SU-DHL-6 (cell line): Measurements from ENCODE around the gene SLC39A3.

Source experiments
- H2AFZ ChIP-seq: fragments of 200-600 bp; sonication (generic); 2 replicates; pipeline ENCODE4 v1.6.1; 2014; ENCODE audit warnings: low read depth, mild to moderate bottlenecking, moderate library complexity, mixed read lengths, antibody characterized with exemption, low read length; ENCODE audit not compliant: severe bottlenecking
- H3F3A ChIP-seq: fragments of 200-600 bp; shearing (Covaris generic); 2 replicates; pipeline ENCODE4 v1.6.0; 2016; ENCODE audit warnings: antibody characterized with exemption, mild to moderate bottlenecking; ENCODE audit not compliant: insufficient read depth
- H3K27ac ChIP-seq: fragments of 200-600 bp; sonication (generic); 2 replicates; pipeline ENCODE4 v1.5.1; 2016; ENCODE audit warnings: low read depth, mild to moderate bottlenecking, low read length, moderate library complexity, mixed read lengths
- H3K27me3 ChIP-seq: fragments of 200-600 bp; sonication (generic), shearing (Covaris generic); 2 replicates; pipeline ENCODE4 v1.6.0; 2014; ENCODE audit warnings: mild to moderate bottlenecking, low read length
- H3K36me3 ChIP-seq: fragments of 200-600 bp; sonication (generic); 2 replicates; pipeline ENCODE4 v1.6.1; 2014; ENCODE audit warnings: mild to moderate bottlenecking, low read length, mixed read lengths
- H3K4me2 ChIP-seq: fragments of 300-600, 200-600 bp; shearing (Covaris generic), sonication (generic); 2 replicates; pipeline ENCODE4 v1.6.0; 2014; ENCODE audit warnings: low read length, low read depth, mild to moderate bottlenecking; ENCODE audit not compliant: poor library complexity, severe bottlenecking
- H3K4me3 ChIP-seq: fragments of 200-600 bp; sonication (generic); 2 replicates; pipeline ENCODE4 v1.5.1; 2014; ENCODE audit warnings: antibody characterized with exemption, low read length, mild to moderate bottlenecking, mixed read lengths; ENCODE audit not compliant: insufficient read depth, poor library complexity, severe bottlenecking
- H3K79me2 ChIP-seq: fragments of 200-600 bp; sonication (generic); 2 replicates; pipeline ENCODE4 v1.6.1; 2014; ENCODE audit warnings: mild to moderate bottlenecking, low read length, moderate library complexity; ENCODE audit not compliant: insufficient read depth
- H3K9ac ChIP-seq: fragments of 200-600 bp; sonication (generic); 2 replicates; pipeline ENCODE4 v1.7.0; 2014; ENCODE audit warnings: mild to moderate bottlenecking, low read length
- H3K9me2 ChIP-seq: fragments of 200-600 bp; sonication (generic); replicated peaks from 2 replicates; pipeline ENCODE4 v1.6.1; 2014; ENCODE audit warnings: low read length; ENCODE audit not compliant: insufficient read depth
- H3K9me3 ChIP-seq: fragments of 200-600 bp; sonication (generic); 2 replicates; pipeline ENCODE4 v1.6.1; 2014; ENCODE audit warnings: low read length, mixed read lengths; ENCODE audit not compliant: insufficient read depth
- H4K20me1 ChIP-seq: fragments of 200-600 bp; sonication (generic); 2 replicates; pipeline ENCODE4 v1.6.1; 2014; ENCODE audit warnings: low read depth, mild to moderate bottlenecking, antibody characterized with exemption, low read length, moderate library complexity, mixed read lengths
- CTCF ChIP-seq: fragments of 200-600 bp; sonication (generic); IDR thresholded peaks from one replicate; pipeline ENCODE4 v1.5.1; 2017; ENCODE audit warnings: antibody characterized with exemption, mild to moderate bottlenecking, low read length, moderate library complexity; ENCODE audit not compliant: insufficient read depth, poor library complexity, severe bottlenecking
- EZH2phosphoT487 ChIP-seq: fragments of 200-600 bp; sonication (generic), shearing (Covaris generic); conservative IDR thresholded peaks from 2 replicates; pipeline ENCODE4 v1.6.1; 2018; ENCODE audit warnings: mild to moderate bottlenecking, antibody characterized with exemption, low read length, moderate library complexity, mixed read lengths

The SLC39A3 gene

GRCh38 chr19:2782329-2782935 is 42.6 kb upstream of the SLC39A3 start:
- Histone ChIP-seq H3K4me2 (peak overlapping the region; percentile 90), H3K79me2 (peaks cover 77% of the 10 kb centered on the region), H3K36me3 (no peaks in the 10 kb centered on the region), H3K9me3 (no peaks in the 10 kb centered on the region), H3K9ac (peak overlapping the region; percentile 95), H3K27me3 (no peaks in the 10 kb centered on the region), H2AFZ (peak overlapping the region; percentile 37), H3K4me3 (peak overlapping the region; percentile 87), H3K27ac (peak overlapping the region; percentile 43), H3K9me2 (no peaks in the 10 kb centered on the region), H4K20me1 (no peaks in the 10 kb centered on the region; the same call in 1 of the 2 replicates), H3F3A (peaks cover 13% of the 10 kb centered on the region)
- no peak for TF ChIP-seq EZH2phosphoT487
- no peak for TF ChIP-seq CTCF

- Histone ChIP-seq H2AFZ (no peak overlapping the region), H3K27me3 (no peaks in the 10 kb centered on the region), H3K36me3 (no peaks in the 10 kb centered on the region), H3K9me2 (no peaks in the 10 kb centered on the region), H3K9me3 (no peaks in the 10 kb centered on the region), H3K27ac (no peak overlapping the region), H3F3A (peaks cover 13% of the 10 kb centered on the region), H4K20me1 (peaks cover 3% of the 10 kb centered on the region; the same call in 1 of the 2 replicates), H3K4me2 (no peak overlapping the region), H3K79me2 (peaks cover 78% of the 10 kb centered on the region), H3K4me3 (no peak overlapping the region), H3K9ac (no peak overlapping the region)
- TF ChIP-seq EZH2phosphoT487 (no peak), CTCF (no peak)
Observed at GRCh38 chr19:2780284-2780683, 40.5 kb upstream of the SLC39A3 start.

GRCh38 chr19:2779121-2779740 is 39.4 kb upstream of the SLC39A3 start:
- Histone ChIP-seq H3K9me3 (no peaks in the 10 kb centered on the region), H3K27ac (no peak overlapping the region), H3F3A (peaks cover 8% of the 10 kb centered on the region), H3K9ac (no peak overlapping the region), H3K36me3 (no peaks in the 10 kb centered on the region), H3K27me3 (no peaks in the 10 kb centered on the region), H3K9me2 (no peaks in the 10 kb centered on the region), H3K4me3 (no peak overlapping the region), H2AFZ (no peak overlapping the region), H3K4me2 (no peak overlapping the region), H4K20me1 (peaks cover 3% of the 10 kb centered on the region; the same call in 1 of the 2 replicates), H3K79me2 (peaks cover 88% of the 10 kb centered on the region)
- no peak for TF ChIP-seq EZH2phosphoT487
- TF ChIP-seq CTCF: no peak
